DOHH2 (cell line): ENCODE results near the gene CCDC61.

Experiments used
- H3F3A ChIP-seq: fragments of 200-600 bp; sonication (generic), shearing (Covaris generic); 2 replicates; pipeline ENCODE4 v1.6.0; 2016; ENCODE audit warnings: antibody characterized with exemption, mild to moderate bottlenecking; ENCODE audit not compliant: control insufficient read depth, insufficient read depth
- H3K27ac ChIP-seq: fragments of 200-600 bp; sonication (generic); 2 replicates; pipeline ENCODE4 v1.5.1; 2014; ENCODE audit warnings: low read depth, mild to moderate bottlenecking, low read length, moderate library complexity
- H3K27me3 ChIP-seq: fragments of 200-600 bp; sonication (generic); 2 replicates; pipeline ENCODE4 v1.6.1; 2014; ENCODE audit warnings: mild to moderate bottlenecking, low read length, mixed read lengths; ENCODE audit not compliant: control insufficient read depth
- H3K36me3 ChIP-seq: fragments of 200-600 bp; sonication (generic); 2 replicates; pipeline ENCODE4 v1.6.1; 2014; ENCODE audit warnings: mild to moderate bottlenecking, low read length, moderate library complexity, mixed read lengths; ENCODE audit not compliant: control insufficient read depth
- H3K4me1 ChIP-seq: fragments of 200-600 bp; sonication (generic); 2 replicates; pipeline ENCODE4 v1.6.1; 2014; ENCODE audit warnings: mild to moderate bottlenecking, low read length, mixed read lengths; ENCODE audit not compliant: control insufficient read depth
- H3K4me2 ChIP-seq: fragments of 200-600 bp; sonication (generic); 2 replicates; pipeline ENCODE4 v1.6.0; 2014; ENCODE audit warnings: mild to moderate bottlenecking, low read length, moderate library complexity
- H3K4me3 ChIP-seq: fragments of 200-600 bp; sonication (generic); 2 replicates; pipeline ENCODE4 v1.5.1; 2014; ENCODE audit warnings: mild to moderate bottlenecking, low read length, mixed read lengths
- H3K79me2 ChIP-seq: fragments of 200-600 bp; sonication (generic); 2 replicates; pipeline ENCODE4 v1.6.1; 2014; ENCODE audit warnings: mild to moderate bottlenecking, low read length, mixed read lengths; ENCODE audit not compliant: control insufficient read depth
- H3K9me2 ChIP-seq: fragments of 200-600 bp; sonication (generic); replicated peaks from 2 replicates; pipeline ENCODE4 v1.6.1; 2014; ENCODE audit warnings: mild to moderate bottlenecking, low read length, mixed read lengths; ENCODE audit not compliant: control insufficient read depth
- H3K9me3 ChIP-seq: fragments of 200-600 bp; sonication (generic); 2 replicates; pipeline ENCODE4 v1.6.1; 2014; ENCODE audit warnings: antibody characterized with exemption, low read length, mixed read lengths; ENCODE audit not compliant: control insufficient read depth, insufficient read depth
- H4K20me1 ChIP-seq: fragments of 200-600 bp; sonication (generic); 2 replicates; pipeline ENCODE4 v1.6.0; 2014; ENCODE audit warnings: low read depth, mild to moderate bottlenecking, antibody characterized with exemption, low read length, moderate library complexity; ENCODE audit not compliant: control insufficient read depth, insufficient read depth
- CTCF ChIP-seq: fragments of 200-600 bp; sonication (generic); IDR thresholded peaks from one replicate; pipeline ENCODE4 v1.5.1; 2014; ENCODE audit warnings: antibody characterized with exemption, mild to moderate bottlenecking, low read depth, low read length; ENCODE audit not compliant: poor library complexity, severe bottlenecking
- EZH2phosphoT487 ChIP-seq: fragments of 200-600 bp; sonication (generic); IDR thresholded peaks from 2 replicates; pipeline ENCODE4 v1.6.1; 2017; ENCODE audit warnings: borderline replicate concordance, mild to moderate bottlenecking, antibody characterized with exemption, low read length, moderate library complexity, mixed read lengths

Gene CCDC61

GRCh38 chr19:45978156-45978555 lies 17.1 kb upstream of the CCDC61 start:
- no peaks in the 10 kb centered on the region; the same call in 1 of the 2 replicates for H3F3A ChIP-seq
- no peaks in the 10 kb centered on the region for H3K9me3 ChIP-seq
- peaks cover 2% of the 10 kb centered on the region; the same call in 1 of the 2 replicates for H3K27me3 ChIP-seq
- no peak for TF ChIP-seq CTCF
- no peak for TF ChIP-seq EZH2phosphoT487
- no peaks in the 10 kb centered on the region for H3K9me2 ChIP-seq
- H3K79me2 ChIP-seq, result no peaks in the 10 kb centered on the region
- H3K4me1 ChIP-seq, result no peaks in the 10 kb centered on the region
- H3K36me3 ChIP-seq, result no peaks in the 10 kb centered on the region
- H4K20me1 ChIP-seq, result no peaks in the 10 kb centered on the region
- no peak overlapping the region for H3K27ac ChIP-seq
- no peak overlapping the region for H3K4me3 ChIP-seq
- no peak overlapping the region for H3K4me2 ChIP-seq

- TF ChIP-seq CTCF (no peak), EZH2phosphoT487 (no peak)
- Histone ChIP-seq H3K4me3 (no peak overlapping the region), H3K4me2 (no peak overlapping the region), H3K9me2 (no peaks in the 10 kb centered on the region), H3K36me3 (no peaks in the 10 kb centered on the region), H3K27ac (no peak overlapping the region), H4K20me1 (no peaks in the 10 kb centered on the region), H3K79me2 (no peaks in the 10 kb centered on the region), H3K4me1 (no peaks in the 10 kb centered on the region), H3F3A (no peaks in the 10 kb centered on the region), H3K27me3 (peaks cover 2% of the 10 kb centered on the region; the same call in 1 of the 2 replicates), H3K9me3 (no peaks in the 10 kb centered on the region)
These were observed 13.9 kb upstream of the CCDC61 start for GRCh38 chr19:45981350-45981749.

- Histone ChIP-seq H3K27me3 (peaks cover 10% of the 10 kb centered on the region), H3K9me3 (no peaks in the 10 kb centered on the region), H3F3A (no peaks in the 10 kb centered on the region), H3K4me2 (no peak overlapping the region), H3K9me2 (no peaks in the 10 kb centered on the region), H4K20me1 (no peaks in the 10 kb centered on the region), H3K27ac (no peak overlapping the region), H3K79me2 (no peaks in the 10 kb centered on the region), H3K4me1 (no peaks in the 10 kb centered on the region), H3K36me3 (no peaks in the 10 kb centered on the region), H3K4me3 (no peak overlapping the region)
- TF ChIP-seq EZH2phosphoT487 (no peak), CTCF (no peak)
These were observed 9.9 kb upstream of the CCDC61 start for GRCh38 chr19:45985321-45985720.
